ENCODE data around the gene TSC1. TPM values are rescaled to one million over a fixed set of nuclear protein-coding genes. Genes with fewer than 3 reads are reported as not detected.

The TSC1 gene
- total RNA-seq, 1 experiment from 2014 or later: 19.3 TPM

- Histone ChIP-seq H3K4me2 (ENCODE audit: low read length) (no peak overlapping the region), H3F3A (ENCODE audit: low read length, unreplicated experiment) (no peaks in the 10 kb centered on the region), H3K9me3 (ENCODE audit: low read length) (no peaks in the 10 kb centered on the region), H3K27me3 (ENCODE audit: low read length) (no peaks in the 10 kb centered on the region), H3K79me2 (ENCODE audit: low read length) (no peaks in the 10 kb centered on the region), H3K9me2 (replicated peaks; ENCODE audit: low read length) (no peaks in the 10 kb centered on the region), H3K4me1 (ENCODE audit: insufficient read depth, low read length) (no peaks in the 10 kb centered on the region), H2AFZ (ENCODE audit: low read length) (no peak overlapping the region), H3K27ac (ENCODE audit: low read length) (no peak overlapping the region), H3K4me3 (ENCODE audit: low read length) (no peak overlapping the region), H3K36me3 (ENCODE audit: low read depth, low read length) (no peaks in the 10 kb centered on the region), H4K20me1 (ENCODE audit: low read length) (no peaks in the 10 kb centered on the region), H3K9ac (ENCODE audit: low read length) (no peak overlapping the region)
- ChIA-PET POLR2A (ENCODE audit: unreplicated experiment) (no interaction called here), CTCF (no interaction called here)
- no TSS peak for BruUV-seq (replicated peaks)
- no peak for ATAC-seq
- no peak for DNase-seq
- intact Hi-C loops (cut with micrococcal nuclease): no loop called here
- TF ChIP-seq EZH2phosphoT487 (IDR thresholded peaks at IDR 0.05; ENCODE audit: borderline replicate concordance, low read length) (no peak), CTCF (conservative IDR thresholded peaks at IDR 0.05; ENCODE audit: low read depth, low read length) (no peak), EZH2 (IDR thresholded peaks at IDR 0.05; ENCODE audit: low read length, unreplicated experiment) (no peak)
Measured at GRCh38 chr9:132846918-132847515, 97.4 kb downstream of the TSC1 start.

GRCh38 chr9:132846109-132846917 is 98.1 kb downstream of the TSC1 start:
- H3F3A ChIP-seq (ENCODE audit: low read length, unreplicated experiment): no peaks in the 10 kb centered on the region
- H3K36me3 ChIP-seq (ENCODE audit: low read depth, low read length): no peaks in the 10 kb centered on the region
- no peaks in the 10 kb centered on the region for H3K9me2 ChIP-seq (replicated peaks; ENCODE audit: low read length)
- intact Hi-C loops (cut with micrococcal nuclease): no loop called here
- no peaks in the 10 kb centered on the region for H3K9me3 ChIP-seq (ENCODE audit: low read length)
- H3K27me3 ChIP-seq (ENCODE audit: low read length): no peaks in the 10 kb centered on the region
- H3K79me2 ChIP-seq (ENCODE audit: low read length): no peaks in the 10 kb centered on the region
- no peaks in the 10 kb centered on the region for H4K20me1 ChIP-seq (ENCODE audit: low read length)
- TF ChIP-seq EZH2 (IDR thresholded peaks at IDR 0.05; ENCODE audit: low read length, unreplicated experiment) (no peak), EZH2phosphoT487 (IDR thresholded peaks at IDR 0.05; ENCODE audit: borderline replicate concordance, low read length) (no peak), CTCF (conservative IDR thresholded peaks at IDR 0.05; ENCODE audit: low read depth, low read length) (no peak)
- POLR2A ChIA-PET (ENCODE audit: unreplicated experiment): no interaction called here
- H2AFZ ChIP-seq (ENCODE audit: low read length): no peak overlapping the region
- H3K4me2 ChIP-seq (ENCODE audit: low read length): no peak overlapping the region
- BruUV-seq (replicated peaks): no TSS peak
- H3K4me1 ChIP-seq (ENCODE audit: insufficient read depth, low read length): no peaks in the 10 kb centered on the region
- H3K4me3 ChIP-seq (ENCODE audit: low read length): no peak overlapping the region
- DNase-seq (no peak), ATAC-seq (no peak)
- H3K27ac ChIP-seq (ENCODE audit: low read length): no peak overlapping the region
- CTCF ChIA-PET: no interaction called here
- no peak overlapping the region for H3K9ac ChIP-seq (ENCODE audit: low read length)

Data from PC-3 (cell line).